Endothelial cell of umbilical vein (primary cell): Measurements from ENCODE around the gene AGBL4.

ENCODE experiments used
- EZH2 ChIP-seq: IDR thresholded peaks from 2 replicates; pipeline ENCODE4 v1.6.1; 2012; ENCODE audit warnings: borderline replicate concordance, low read depth, mild to moderate bottlenecking, moderate library complexity, low read length, inconsistent platforms; ENCODE audit not compliant: severe bottlenecking
- POLR2A ChIP-seq: IDR thresholded peaks from 2 replicates; pipeline ENCODE4 v1.6.1; 2012; ENCODE audit warnings: low read depth, mild to moderate bottlenecking, control low read depth, low read length
- POLR2AphosphoS5 ChIP-seq: IDR thresholded peaks from 2 replicates; pipeline ENCODE4 v1.6.1; 2012; ENCODE audit warnings: low read depth, mild to moderate bottlenecking, control low read depth, low read length, moderate library complexity; ENCODE audit not compliant: insufficient read depth
- TF ChIP-seq, protein P1 (sequence below), 2 donors: IDR thresholded peaks; 1 replicate in 1 of 2; 2 replicates in 1 of 2; pipeline ENCODE4 v1.5.1; 2011; ENCODE audit warnings: low read length in 2 of 2, mild to moderate bottlenecking in 2 of 2, moderate library complexity in 2 of 2, control low read depth in 1 of 2, inconsistent platforms in 1 of 2, low read depth in 1 of 2; ENCODE audit not compliant: insufficient read depth in 1 of 2; ENCODE audit errors: extremely low read depth in 1 of 2
- TF ChIP-seq, protein P2 (sequence below): IDR thresholded peaks from 2 replicates; pipeline ENCODE4 v1.6.1; 2011; ENCODE audit not compliant: insufficient read depth, insufficient read length

DNA sequence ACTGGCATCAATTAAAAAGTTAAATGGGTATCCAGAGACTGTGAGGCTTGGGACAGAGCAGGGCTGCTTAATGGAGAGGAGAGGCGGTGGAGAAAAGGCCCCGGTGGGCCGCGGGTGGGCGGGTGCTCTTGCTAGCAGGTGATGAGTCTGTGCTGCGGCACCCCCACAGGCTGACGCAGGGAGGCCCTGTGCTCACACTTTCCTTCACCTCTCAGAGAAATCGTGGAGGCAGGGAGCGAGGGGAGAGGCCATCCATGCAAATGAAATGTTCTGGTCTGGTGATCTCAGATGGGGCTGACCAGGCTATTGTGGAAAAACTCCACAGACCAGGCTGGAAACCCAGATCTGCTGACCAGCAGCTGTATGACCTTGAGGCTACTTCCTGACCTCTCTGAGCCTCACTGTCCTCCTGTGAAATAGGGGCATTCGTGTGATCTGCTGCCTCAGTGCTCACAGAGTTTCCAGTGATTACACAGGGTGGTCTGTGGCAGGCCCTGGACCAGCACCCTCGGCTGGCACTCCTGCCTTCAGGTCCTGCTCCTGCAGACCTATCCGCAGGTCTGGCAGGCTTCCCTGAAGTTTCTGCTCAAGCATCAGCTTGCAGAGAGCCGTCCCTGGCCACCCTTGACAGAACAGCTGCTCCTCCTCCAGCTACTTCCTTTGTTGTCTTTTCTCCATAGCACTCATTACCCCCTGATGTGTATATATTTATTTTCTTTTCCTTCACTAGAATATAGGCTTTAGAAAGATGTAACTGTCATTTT, 1336.3 kb downstream of the AGBL4 start:
- TF ChIP-seq, protein P1, sequence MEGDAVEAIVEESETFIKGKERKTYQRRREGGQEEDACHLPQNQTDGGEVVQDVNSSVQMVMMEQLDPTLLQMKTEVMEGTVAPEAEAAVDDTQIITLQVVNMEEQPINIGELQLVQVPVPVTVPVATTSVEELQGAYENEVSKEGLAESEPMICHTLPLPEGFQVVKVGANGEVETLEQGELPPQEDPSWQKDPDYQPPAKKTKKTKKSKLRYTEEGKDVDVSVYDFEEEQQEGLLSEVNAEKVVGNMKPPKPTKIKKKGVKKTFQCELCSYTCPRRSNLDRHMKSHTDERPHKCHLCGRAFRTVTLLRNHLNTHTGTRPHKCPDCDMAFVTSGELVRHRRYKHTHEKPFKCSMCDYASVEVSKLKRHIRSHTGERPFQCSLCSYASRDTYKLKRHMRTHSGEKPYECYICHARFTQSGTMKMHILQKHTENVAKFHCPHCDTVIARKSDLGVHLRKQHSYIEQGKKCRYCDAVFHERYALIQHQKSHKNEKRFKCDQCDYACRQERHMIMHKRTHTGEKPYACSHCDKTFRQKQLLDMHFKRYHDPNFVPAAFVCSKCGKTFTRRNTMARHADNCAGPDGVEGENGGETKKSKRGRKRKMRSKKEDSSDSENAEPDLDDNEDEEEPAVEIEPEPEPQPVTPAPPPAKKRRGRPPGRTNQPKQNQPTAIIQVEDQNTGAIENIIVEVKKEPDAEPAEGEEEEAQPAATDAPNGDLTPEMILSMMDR (IDR thresholded peaks at IDR 0.05; ENCODE audit: extremely low read depth in 1 of 2, insufficient read depth in 1 of 2, low read depth in 1 of 2, low read length in 2 of 2) = no peak
- no peak for TF ChIP-seq POLR2A
- TF ChIP-seq EZH2 = no peak
- no peak for TF ChIP-seq POLR2AphosphoS5
- TF ChIP-seq, protein P2, sequence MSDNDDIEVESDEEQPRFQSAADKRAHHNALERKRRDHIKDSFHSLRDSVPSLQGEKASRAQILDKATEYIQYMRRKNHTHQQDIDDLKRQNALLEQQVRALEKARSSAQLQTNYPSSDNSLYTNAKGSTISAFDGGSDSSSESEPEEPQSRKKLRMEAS = no peak
